ENCODE results near the gene PRKRIP1. TPM values are rescaled to one million over a fixed set of nuclear protein-coding genes. Genes with fewer than 3 reads are reported as not detected.
"Not testable (repeated sequence)": the region's sequence is repeated elsewhere in the genome, so short reads cannot be mapped to it uniquely, and the experiment has no call there.

The PRKRIP1 gene
- total RNA-seq, 5 donors from 2014 or later (not counting 1 experiment from before 2014, with no cell fraction given): 37.1 to 56.2 (median 48.3) TPM

DNA sequence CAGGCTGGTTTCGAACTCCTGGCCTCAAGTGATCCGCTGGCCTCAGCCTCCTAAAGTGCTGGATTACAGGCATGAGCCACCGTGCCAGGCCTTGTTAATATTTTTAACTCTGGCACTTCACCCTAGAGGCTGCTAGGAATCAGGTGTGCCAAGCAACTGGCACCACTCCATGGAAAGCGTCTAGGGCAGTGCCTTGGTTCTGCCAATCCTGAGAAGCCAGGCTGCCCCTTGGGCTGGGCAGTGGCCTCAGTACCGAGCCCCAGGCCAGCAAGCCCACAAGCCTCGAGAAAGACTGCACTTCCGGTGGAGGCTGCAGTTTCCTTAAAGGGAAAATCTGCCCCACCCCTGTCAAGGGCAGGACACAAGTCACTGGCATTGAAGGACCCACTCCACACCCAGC, 57.2 kb downstream of the PRKRIP1 start:
- peaks cover 0 to 4% (median 0%) of the 10 kb centered on the region in 3 donors for H3K4me1 Mint-ChIP-seq
- no peaks in the 10 kb centered on the region for H3K9me3 Mint-ChIP-seq
- Histone ChIP-seq H3K4me3 (ENCODE audit: control insufficient read depth in 1 of 2, extremely low read depth in 1 of 2, low read length in 1 of 2) (no peak overlapping the region), H3K4me1 (ENCODE audit: control insufficient read depth in 1 of 2, extremely low read depth in 1 of 2, insufficient read depth in 2 of 2, low read length in 2 of 2) (peaks cover 0 to 3% of the 10 kb centered on the region in 2 experiments), H3K27ac (ENCODE audit: low read length) (no peak overlapping the region), H3K9me3 (no peaks in the 10 kb centered on the region), H3K36me3 (ENCODE audit: control insufficient read depth in 2 of 2, extremely low read depth in 1 of 2, insufficient read depth in 1 of 2, low read length in 1 of 2) (peaks cover 17 to 21% of the 10 kb centered on the region in 2 donors), H3K27me3 (replicated peaks in 1 of 2; ENCODE audit: control insufficient read depth in 2 of 2, extremely low read depth in 1 of 2, insufficient read depth in 2 of 2, low read length in 1 of 2) (no peaks in the 10 kb centered on the region)
- CTCF ChIA-PET: no interaction called here
- WGBS (ENCODE audit: insufficient coverage): 90% methylated on average over 7 of the region's 7 CpGs
- DNase-seq (no peak), ATAC-seq (replicated peaks in 1 of 4) (no peak)
- no peak overlapping the region for H3K4me3 Mint-ChIP-seq
- H3K27ac Mint-ChIP-seq: no peak overlapping the region
- peaks cover 5% of the 10 kb centered on the region for H3K36me3 Mint-ChIP-seq
- POLR2A ChIA-PET: no interaction called here
- H3K27me3 Mint-ChIP-seq: no peaks in the 10 kb centered on the region

DNA sequence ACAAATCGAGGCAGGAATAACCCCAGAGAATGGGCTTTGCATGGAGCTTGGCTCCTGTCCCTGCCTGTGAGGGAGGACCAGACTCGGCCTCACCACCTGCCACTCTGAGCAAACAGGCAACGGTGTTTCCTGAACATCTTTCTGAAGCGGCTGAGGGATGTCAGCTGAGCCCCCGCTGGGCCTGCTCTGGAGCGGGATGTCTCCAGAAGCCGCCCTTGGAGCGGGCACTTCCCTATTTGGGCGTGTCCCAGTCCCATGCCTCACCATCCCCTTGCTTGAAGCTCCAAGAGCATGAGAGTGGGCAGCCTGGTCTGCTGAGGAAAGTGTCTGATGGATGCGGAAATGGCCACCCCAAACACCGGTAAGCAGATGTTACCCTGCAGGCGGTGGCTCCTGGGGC, 58.3 kb downstream of the PRKRIP1 start:
- Histone ChIP-seq H3K36me3 (ENCODE audit: control insufficient read depth in 2 of 2, extremely low read depth in 1 of 2, insufficient read depth in 1 of 2, low read length in 1 of 2) (peaks cover 15 to 29% of the 10 kb centered on the region in 2 donors), H3K27me3 (replicated peaks in 1 of 2; ENCODE audit: control insufficient read depth in 2 of 2, extremely low read depth in 1 of 2, insufficient read depth in 2 of 2, low read length in 1 of 2) (no peaks in the 10 kb centered on the region), H3K27ac (ENCODE audit: low read length) (no peak overlapping the region), H3K9me3 (no peaks in the 10 kb centered on the region), H3K4me1 (ENCODE audit: control insufficient read depth in 1 of 2, extremely low read depth in 1 of 2, insufficient read depth in 2 of 2, low read length in 2 of 2) (peaks cover 0 to 3% of the 10 kb centered on the region in 2 experiments), H3K4me3 (ENCODE audit: control insufficient read depth in 1 of 2, extremely low read depth in 1 of 2, low read length in 1 of 2) (no peak overlapping the region)
- DNase-seq (no peak), ATAC-seq (replicated peaks in 1 of 4) (no peak)
- Mint-ChIP-seq H3K9me3 (no peaks in the 10 kb centered on the region), H3K27ac (no peak overlapping the region), H3K4me3 (no peak overlapping the region), H3K36me3 (no peaks in the 10 kb centered on the region), H3K27me3 (no peaks in the 10 kb centered on the region), H3K4me1 (peaks cover 0 to 4% (median 0%) of the 10 kb centered on the region in 3 donors)
- ChIA-PET POLR2A (no interaction called here), CTCF (no interaction called here)
- 93% methylated on average over 12 of the region's 12 CpGs for WGBS (ENCODE audit: insufficient coverage)

DNA sequence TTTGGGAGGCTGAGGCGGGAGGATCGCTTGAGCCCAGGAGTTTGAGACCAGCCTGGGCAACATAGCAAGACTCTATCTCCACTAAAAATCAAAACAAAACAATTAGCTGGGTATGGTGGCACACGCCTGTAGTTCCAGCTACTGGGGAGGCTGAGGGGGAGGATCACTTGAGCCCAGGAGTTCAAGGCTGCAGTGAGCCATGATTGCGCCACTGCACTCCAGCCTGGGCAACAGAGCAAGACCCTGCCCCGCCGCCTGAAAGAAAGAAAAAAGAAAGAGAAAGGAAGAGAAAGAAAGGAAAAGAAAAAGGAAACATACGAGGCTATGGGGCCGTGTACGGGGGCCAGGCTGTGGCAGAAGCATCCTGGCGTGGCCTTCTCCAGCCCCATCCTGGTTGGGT, 58.8 kb downstream of the PRKRIP1 start:
- peaks cover 18 to 30% of the 10 kb centered on the region in 2 donors for H3K36me3 ChIP-seq (ENCODE audit: control insufficient read depth in 2 of 2, extremely low read depth in 1 of 2, insufficient read depth in 1 of 2, low read length in 1 of 2)
- ATAC-seq (replicated peaks in 1 of 4); H3K27ac ChIP-seq (ENCODE audit: low read length); H3K9me3 ChIP-seq; H3K4me1 ChIP-seq (ENCODE audit: control insufficient read depth in 1 of 2, extremely low read depth in 1 of 2, insufficient read depth in 2 of 2, low read length in 2 of 2); H3K27ac Mint-ChIP-seq; H3K4me3 Mint-ChIP-seq; DNase-seq; H3K27me3 Mint-ChIP-seq; CTCF ChIA-PET; H3K4me1 Mint-ChIP-seq; H3K4me3 ChIP-seq (ENCODE audit: control insufficient read depth in 1 of 2, extremely low read depth in 1 of 2, low read length in 1 of 2); H3K27me3 ChIP-seq (replicated peaks in 1 of 2; ENCODE audit: control insufficient read depth in 2 of 2, extremely low read depth in 1 of 2, insufficient read depth in 2 of 2, low read length in 1 of 2); H3K9me3 Mint-ChIP-seq; H3K36me3 Mint-ChIP-seq; POLR2A ChIA-PET: not testable (repeated sequence)
- 100% methylated on average over 1 of the region's 10 CpGs for WGBS (ENCODE audit: insufficient coverage)

DNA sequence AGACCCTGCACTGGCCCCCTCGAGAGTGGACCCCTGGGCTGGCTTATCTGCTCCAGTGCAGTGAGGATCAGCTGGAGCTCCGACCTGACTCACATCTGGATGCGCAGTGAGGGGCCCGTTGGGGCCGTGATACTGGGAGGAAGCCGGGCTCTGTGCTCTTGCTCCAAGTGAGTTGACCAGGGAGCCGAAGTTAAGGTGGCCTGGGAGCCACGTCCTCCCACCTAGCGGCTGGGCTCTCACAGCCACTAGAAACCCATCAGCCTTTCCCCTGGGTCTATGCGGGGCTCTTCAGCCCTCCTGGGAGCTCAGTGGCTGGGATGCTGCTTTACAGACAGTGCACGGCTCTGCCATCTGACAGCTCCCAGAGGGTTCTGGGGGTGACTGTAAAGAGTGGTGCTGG, 59.4 kb downstream of the PRKRIP1 start:
- H3K4me1 ChIP-seq (ENCODE audit: control insufficient read depth in 1 of 2, extremely low read depth in 1 of 2, insufficient read depth in 2 of 2, low read length in 2 of 2): no peaks in the 10 kb centered on the region
- WGBS (ENCODE audit: insufficient coverage): 94% methylated on average over 9 of the region's 11 CpGs
- Mint-ChIP-seq H3K4me1 (peaks cover 0 to 2% (median under 1%) of the 10 kb centered on the region in 3 donors), H3K4me3 (no peak overlapping the region), H3K27ac (no peak overlapping the region), H3K9me3 (no peaks in the 10 kb centered on the region), H3K27me3 (no peaks in the 10 kb centered on the region), H3K36me3 (no peaks in the 10 kb centered on the region)
- DNase-seq: no peak
- ChIA-PET CTCF (interaction anchor here in 1 of 2 donors (1.0 kb wide), 1 partner anchor 43 kb away, joined by 3 read pairs; no protein-coding TSS in a partner anchor), POLR2A (no interaction called here)
- H3K36me3 ChIP-seq (ENCODE audit: control insufficient read depth in 2 of 2, extremely low read depth in 1 of 2, insufficient read depth in 1 of 2, low read length in 1 of 2): peaks cover 18 to 33% of the 10 kb centered on the region in 2 donors
- no peaks in the 10 kb centered on the region for H3K27me3 ChIP-seq (replicated peaks in 1 of 2; ENCODE audit: control insufficient read depth in 2 of 2, extremely low read depth in 1 of 2, insufficient read depth in 2 of 2, low read length in 1 of 2)
- no peaks in the 10 kb centered on the region for H3K9me3 ChIP-seq
- no peak overlapping the region for H3K4me3 ChIP-seq (ENCODE audit: control insufficient read depth in 1 of 2, extremely low read depth in 1 of 2, low read length in 1 of 2)
- H3K27ac ChIP-seq (ENCODE audit: low read length): no peak overlapping the region
- ATAC-seq (replicated peaks in 1 of 4): no peak

DNA sequence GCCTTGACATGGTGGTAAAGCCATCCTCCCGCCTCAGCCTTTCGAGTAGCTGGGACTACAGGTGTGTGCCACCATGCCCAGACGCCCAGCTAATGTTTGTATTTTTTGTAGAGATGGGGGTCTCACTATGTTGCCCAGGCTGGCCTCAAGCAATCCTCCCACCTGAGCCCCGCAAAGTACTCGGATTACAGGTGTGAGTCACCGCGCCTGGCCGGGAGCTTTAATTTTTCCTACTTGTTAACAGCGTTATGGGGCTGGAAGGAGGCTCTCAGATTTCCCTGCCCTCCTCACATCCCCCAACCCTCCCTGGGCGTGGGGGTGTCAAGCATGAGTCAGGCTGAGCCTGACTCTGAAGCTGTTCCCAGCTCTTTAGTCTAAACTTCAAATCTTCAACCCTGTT, 60.2 kb downstream of the PRKRIP1 start:
- Histone ChIP-seq H3K4me1 (ENCODE audit: control insufficient read depth in 1 of 2, extremely low read depth in 1 of 2, insufficient read depth in 2 of 2, low read length in 2 of 2) (no peaks in the 10 kb centered on the region), H3K27me3 (replicated peaks in 1 of 2; ENCODE audit: control insufficient read depth in 2 of 2, extremely low read depth in 1 of 2, insufficient read depth in 2 of 2, low read length in 1 of 2) (no peaks in the 10 kb centered on the region), H3K27ac (ENCODE audit: low read length) (no peak overlapping the region), H3K36me3 (ENCODE audit: control insufficient read depth in 2 of 2, extremely low read depth in 1 of 2, insufficient read depth in 1 of 2, low read length in 1 of 2) (peaks cover 18 to 33% of the 10 kb centered on the region in 2 donors), H3K9me3 (no peaks in the 10 kb centered on the region), H3K4me3 (ENCODE audit: control insufficient read depth in 1 of 2, extremely low read depth in 1 of 2, low read length in 1 of 2) (no peak overlapping the region)
- CTCF ChIA-PET: interaction anchor here in 1 of 2 donors (1.0 kb wide), 1 partner anchor 44 kb away, joined by 3 read pairs; no protein-coding TSS in a partner anchor
- Mint-ChIP-seq H3K9me3 (no peaks in the 10 kb centered on the region), H3K27ac (no peak overlapping the region), H3K4me1 (peaks cover 0 to 5% (median 4%) of the 10 kb centered on the region in 3 donors), H3K27me3 (no peaks in the 10 kb centered on the region), H3K36me3 (no peaks in the 10 kb centered on the region), H3K4me3 (no peak overlapping the region)
- no peak for ATAC-seq (replicated peaks in 1 of 4)
- 97% methylated on average over 8 of the region's 10 CpGs for WGBS (ENCODE audit: insufficient coverage)
- POLR2A ChIA-PET: no interaction called here
- no peak for DNase-seq

DNA sequence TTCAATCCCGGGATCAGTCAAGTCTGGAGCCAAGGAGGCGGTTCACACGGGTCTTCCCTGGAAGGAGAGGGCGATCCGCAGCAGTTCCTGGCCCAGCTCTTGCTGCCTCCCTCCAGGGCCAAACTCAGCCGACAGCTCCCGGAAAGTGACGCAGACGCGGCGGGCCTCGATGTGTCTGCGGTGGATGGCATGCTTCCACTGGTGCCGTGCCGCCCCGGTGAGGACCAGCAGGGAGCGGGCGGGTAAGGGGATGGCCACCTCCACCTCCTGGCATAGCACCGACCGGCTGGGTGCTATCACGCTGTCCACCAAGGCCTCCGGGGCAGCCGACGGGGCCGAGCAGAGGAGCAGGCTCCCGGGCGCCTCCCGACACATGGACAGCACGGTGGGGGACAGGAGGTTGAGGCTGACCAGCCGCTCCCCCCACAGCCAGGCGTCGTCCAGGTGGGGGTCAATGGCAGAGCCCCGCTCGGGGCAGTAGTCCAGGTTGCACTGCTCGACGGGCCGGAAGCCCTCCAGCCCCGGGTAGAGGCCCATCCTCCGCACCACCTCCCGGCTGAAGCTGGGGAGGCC, 61.3 kb downstream of the PRKRIP1 start:
- ATAC-seq (replicated peaks in 1 of 4): no peak
- Histone ChIP-seq H3K36me3 (ENCODE audit: control insufficient read depth in 2 of 2, extremely low read depth in 1 of 2, insufficient read depth in 1 of 2, low read length in 1 of 2) (peaks cover 18 to 33% of the 10 kb centered on the region in 2 donors), H3K9me3 (no peaks in the 10 kb centered on the region), H3K4me1 (ENCODE audit: control insufficient read depth in 1 of 2, extremely low read depth in 1 of 2, insufficient read depth in 2 of 2, low read length in 2 of 2) (peaks cover 0 to 6% of the 10 kb centered on the region in 2 experiments), H3K27ac (ENCODE audit: low read length) (no peak overlapping the region), H3K4me3 (ENCODE audit: control insufficient read depth in 1 of 2, extremely low read depth in 1 of 2, low read length in 1 of 2) (no peak overlapping the region), H3K27me3 (replicated peaks in 1 of 2; ENCODE audit: control insufficient read depth in 2 of 2, extremely low read depth in 1 of 2, insufficient read depth in 2 of 2, low read length in 1 of 2) (no peaks in the 10 kb centered on the region)
- Mint-ChIP-seq H3K36me3 (no peaks in the 10 kb centered on the region), H3K9me3 (no peaks in the 10 kb centered on the region), H3K4me3 (no peak overlapping the region), H3K27ac (no peak overlapping the region), H3K27me3 (no peaks in the 10 kb centered on the region), H3K4me1 (peaks cover 3 to 8% (median 7%) of the 10 kb centered on the region in 3 donors)
- POLR2A ChIA-PET: no interaction called here
- CTCF ChIA-PET: no interaction called here
- no peak for DNase-seq
- WGBS (ENCODE audit: insufficient coverage): 94% methylated on average over 28 of the region's 40 CpGs
